ENCODE data around the gene NGEF. TPM values are rescaled to one million over a fixed set of nuclear protein-coding genes. Genes with fewer than 3 reads are reported as not detected.

Gene NGEF
- total RNA-seq (not detected), polyA plus RNA-seq (under 1 TPM in 1 of 4 donors, not detected in 3; 0.21 TPM)

DNA sequence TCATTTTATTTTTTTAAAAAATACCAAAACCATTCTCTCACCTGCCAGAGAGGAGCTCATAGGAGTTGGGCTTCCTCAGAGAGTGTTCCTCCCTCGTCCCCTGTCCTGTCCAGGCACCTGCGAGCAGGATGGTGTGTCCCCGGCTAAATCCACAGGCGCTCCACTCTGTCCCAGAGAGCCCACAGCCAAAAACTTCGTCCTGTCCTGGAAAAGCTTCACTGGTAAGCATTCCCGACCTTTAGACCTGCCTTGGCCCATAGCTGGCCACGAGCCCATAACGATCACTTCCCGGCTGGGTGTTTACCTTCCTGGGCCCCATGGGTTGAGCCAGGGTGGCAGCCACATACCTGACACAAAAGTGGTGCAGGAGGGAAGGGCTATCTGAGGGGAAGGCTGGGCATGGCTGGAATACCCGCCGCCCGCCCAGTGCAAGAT, at the start of gene NGEF:
Gene NGEF, minus strand, starts transcription at position 230 of the 435 bp plus-strand sequence. CDS start 38,366 bp downstream, outside the sequence.
- H3K9me3 ChIP-seq (ENCODE audit: control insufficient read depth in 2 of 2, low read length in 2 of 2), result no peaks in the 10 kb centered on the region
- H3K4me1 Mint-ChIP-seq, result no peaks in the 10 kb centered on the region
- no peaks in the 10 kb centered on the region for H3K36me3 Mint-ChIP-seq
- H3K4me1 ChIP-seq (ENCODE audit: control insufficient read depth, insufficient read depth, low read length, poor library complexity, severe bottlenecking), result no peaks in the 10 kb centered on the region
- no peak within 1 kb of the TSS for H3K27ac ChIP-seq (ENCODE audit: insufficient read depth, low read length, poor library complexity, severe bottlenecking)
- no peak within 1 kb of the TSS for H3K4me3 ChIP-seq (ENCODE audit: low read depth, low read length)
- no peaks in the 10 kb centered on the region for H3K27me3 ChIP-seq (ENCODE audit: control insufficient read depth, insufficient read depth, low read length)
- peaks cover 5% of the 10 kb centered on the region for H3K27me3 Mint-ChIP-seq
- no peaks in the 10 kb centered on the region for H3K36me3 ChIP-seq (ENCODE audit: control insufficient read depth, insufficient read depth, low read length)
- ATAC-seq (ENCODE audit: low read depth in 2 of 2) (no peak), DNase-seq (no peak)
- H3K9me3 Mint-ChIP-seq, result peaks cover 0 to 6% (median 2%) of the 10 kb centered on the region in 7 donors
- H3K27ac Mint-ChIP-seq, result no peak within 1 kb of the TSS
- no peak within 1 kb of the TSS for H3K4me3 Mint-ChIP-seq

DNA sequence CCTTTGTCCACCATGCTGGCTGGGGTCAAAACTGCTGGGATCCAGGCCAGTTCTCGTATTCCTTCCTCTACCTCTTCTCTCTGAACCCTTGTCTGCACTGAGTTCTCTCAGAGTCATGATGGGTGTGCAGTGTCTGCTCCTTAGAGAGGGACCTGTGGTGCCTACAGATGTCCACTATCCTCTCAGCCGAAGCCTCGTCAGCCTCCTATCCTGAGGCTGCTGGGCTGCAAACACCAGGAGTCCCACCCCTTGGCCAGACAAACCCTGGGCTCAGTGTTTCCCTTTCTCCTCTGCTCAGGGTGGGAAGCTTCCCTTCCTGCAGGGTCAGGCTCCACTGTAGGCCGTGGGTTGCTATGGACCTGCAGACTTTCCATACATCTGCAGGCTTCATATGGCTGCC, 49.4 kb upstream of the NGEF start:
- Mint-ChIP-seq H3K36me3 (peaks cover 12% of the 10 kb centered on the region), H3K4me1 (peaks cover 0 to 67% (median 37%) of the 10 kb centered on the region in 4 donors), H3K4me3 (peak overlapping the region; percentile 87 to 97 (median 96)), H3K27ac (peak overlapping the region; percentile 95 to 97 (median 96)), H3K9me3 (no peaks in the 10 kb centered on the region), H3K27me3 (no peaks in the 10 kb centered on the region)
- H3K27me3 ChIP-seq (ENCODE audit: control insufficient read depth, insufficient read depth, low read length), result no peaks in the 10 kb centered on the region
- H3K9me3 ChIP-seq (ENCODE audit: control insufficient read depth in 2 of 2, low read length in 2 of 2), result no peaks in the 10 kb centered on the region
- ATAC-seq (ENCODE audit: low read depth in 2 of 2) (no peak), DNase-seq (no peak)
- H3K27ac ChIP-seq (ENCODE audit: insufficient read depth, low read length, poor library complexity, severe bottlenecking), result peak overlapping the region; percentile 85
- H3K36me3 ChIP-seq (ENCODE audit: control insufficient read depth, insufficient read depth, low read length), result peaks cover 28% of the 10 kb centered on the region
- H3K4me3 ChIP-seq (ENCODE audit: low read depth, low read length), result peak overlapping the region; percentile 98
- H3K4me1 ChIP-seq (ENCODE audit: control insufficient read depth, insufficient read depth, low read length, poor library complexity, severe bottlenecking), result peaks cover 67% of the 10 kb centered on the region

DNA sequence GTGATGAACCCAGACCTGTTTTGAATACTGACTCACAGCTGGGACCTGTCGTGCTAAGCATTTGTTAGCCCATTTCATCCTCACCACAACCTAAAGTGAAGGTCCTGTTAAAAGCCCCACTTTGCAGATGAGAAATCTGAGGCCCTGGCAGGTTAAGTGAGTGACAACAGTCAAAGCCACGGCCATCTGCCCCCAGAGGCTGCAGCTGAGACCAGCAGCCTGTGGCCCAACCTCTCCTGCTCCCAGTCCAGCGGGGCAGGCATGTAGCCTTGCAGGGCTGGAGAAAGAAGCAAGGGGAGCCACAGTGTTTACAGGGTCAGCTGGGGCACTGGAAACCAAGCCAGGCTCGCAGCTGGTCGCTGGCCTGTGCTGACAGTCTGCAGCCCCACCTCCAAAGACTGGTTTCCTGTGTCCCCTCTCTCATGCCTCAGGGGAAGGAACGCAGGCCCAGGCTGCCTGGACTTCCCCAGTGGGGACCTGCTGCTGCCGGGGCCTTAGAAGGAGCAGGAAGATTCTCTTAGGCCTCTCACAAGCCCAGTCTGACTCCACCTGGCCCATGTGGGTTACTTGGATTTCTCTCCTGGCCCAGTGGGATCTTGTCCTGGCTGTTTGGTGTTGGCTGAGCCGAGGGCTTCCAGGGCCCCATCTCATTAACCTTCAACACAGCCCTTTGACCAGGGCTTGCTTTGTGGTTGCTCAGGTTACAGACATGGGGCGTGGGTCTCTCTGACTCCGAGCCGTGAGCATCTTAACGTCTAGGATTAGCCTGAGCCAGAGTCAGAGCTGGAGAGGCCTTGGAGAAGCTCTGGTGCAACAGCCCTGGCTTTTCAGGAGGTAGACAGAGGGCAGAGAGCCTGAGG, 48.8 kb upstream of the NGEF start:
- DNase-seq (peak in 1 of 3 donors; percentile 55), ATAC-seq (ENCODE audit: low read depth in 2 of 2) (peak; percentile 12)
- peaks cover 60% of the 10 kb centered on the region for H3K4me1 ChIP-seq (ENCODE audit: control insufficient read depth, insufficient read depth, low read length, poor library complexity, severe bottlenecking)
- H3K27me3 ChIP-seq (ENCODE audit: control insufficient read depth, insufficient read depth, low read length), result no peaks in the 10 kb centered on the region
- H3K4me3 ChIP-seq (ENCODE audit: low read depth, low read length), result peak overlapping the region; percentile 98
- Mint-ChIP-seq H3K27ac (peak overlapping the region; percentile 96 to 97 (median 97)), H3K36me3 (peaks cover 6% of the 10 kb centered on the region), H3K9me3 (peaks cover 0 to under 1% (median 0%) of the 10 kb centered on the region in 7 donors), H3K27me3 (no peaks in the 10 kb centered on the region), H3K4me1 (peaks cover 0 to 61% (median 31%) of the 10 kb centered on the region in 4 donors), H3K4me3 (peak overlapping the region; percentile 87 to 97 (median 96))
- no peaks in the 10 kb centered on the region for H3K9me3 ChIP-seq (ENCODE audit: control insufficient read depth in 2 of 2, low read length in 2 of 2)
- peak overlapping the region; percentile 85 for H3K27ac ChIP-seq (ENCODE audit: insufficient read depth, low read length, poor library complexity, severe bottlenecking)
- peaks cover 22% of the 10 kb centered on the region for H3K36me3 ChIP-seq (ENCODE audit: control insufficient read depth, insufficient read depth, low read length)

- H3K27me3 Mint-ChIP-seq, result no peaks in the 10 kb centered on the region
- H3K4me1 Mint-ChIP-seq, result peaks cover 0 to 53% (median 31%) of the 10 kb centered on the region in 4 donors
- Histone ChIP-seq H3K27ac (ENCODE audit: insufficient read depth, low read length, poor library complexity, severe bottlenecking) (peak overlapping the region; percentile 85), H3K27me3 (ENCODE audit: control insufficient read depth, insufficient read depth, low read length) (no peaks in the 10 kb centered on the region), H3K4me1 (ENCODE audit: control insufficient read depth, insufficient read depth, low read length, poor library complexity, severe bottlenecking) (peaks cover 54% of the 10 kb centered on the region), H3K36me3 (ENCODE audit: control insufficient read depth, insufficient read depth, low read length) (peaks cover 15% of the 10 kb centered on the region), H3K4me3 (ENCODE audit: low read depth, low read length) (peak overlapping the region; percentile 98), H3K9me3 (ENCODE audit: control insufficient read depth in 2 of 2, low read length in 2 of 2) (no peaks in the 10 kb centered on the region)
- H3K36me3 Mint-ChIP-seq, result peaks cover 5% of the 10 kb centered on the region
- DNase-seq, result peak in 1 of 3 donors; percentile 44
- peak overlapping the region; percentile 87 to 97 (median 96) for H3K4me3 Mint-ChIP-seq
- peaks cover 0 to 2% (median 0%) of the 10 kb centered on the region in 7 donors for H3K9me3 Mint-ChIP-seq
- H3K27ac Mint-ChIP-seq, result peak overlapping the region; percentile 94 to 97 (median 96)
- ATAC-seq (ENCODE audit: low read depth in 2 of 2), result no peak
Measured at GRCh38 chr2:233060980-233061590, 48.0 kb upstream of the NGEF start.

GRCh38 chr2:233060501-233060979, 47.5 kb upstream of the NGEF start:
- Histone ChIP-seq H3K4me3 (ENCODE audit: low read depth, low read length) (peak overlapping the region; percentile 98), H3K36me3 (ENCODE audit: control insufficient read depth, insufficient read depth, low read length) (peaks cover 13% of the 10 kb centered on the region), H3K4me1 (ENCODE audit: control insufficient read depth, insufficient read depth, low read length, poor library complexity, severe bottlenecking) (peaks cover 50% of the 10 kb centered on the region), H3K27me3 (ENCODE audit: control insufficient read depth, insufficient read depth, low read length) (no peaks in the 10 kb centered on the region), H3K27ac (ENCODE audit: insufficient read depth, low read length, poor library complexity, severe bottlenecking) (peak overlapping the region; percentile 85), H3K9me3 (ENCODE audit: control insufficient read depth in 2 of 2, low read length in 2 of 2) (no peaks in the 10 kb centered on the region)
- peaks cover 0 to 2% (median 0%) of the 10 kb centered on the region in 7 donors for H3K9me3 Mint-ChIP-seq
- ATAC-seq (ENCODE audit: low read depth in 2 of 2), result peak; percentile 11
- DNase-seq, result no peak
- H3K27ac Mint-ChIP-seq, result peak overlapping the region; percentile 94 to 97 (median 96)
- H3K4me1 Mint-ChIP-seq, result peaks cover 5 to 50% (median 32%) of the 10 kb centered on the region in 4 donors
- H3K27me3 Mint-ChIP-seq, result no peaks in the 10 kb centered on the region
- H3K4me3 Mint-ChIP-seq, result peak overlapping the region; percentile 87 to 97 (median 96)
- H3K36me3 Mint-ChIP-seq, result peaks cover 5% of the 10 kb centered on the region

- peaks cover 11% of the 10 kb centered on the region for H3K36me3 ChIP-seq (ENCODE audit: control insufficient read depth, insufficient read depth, low read length)
- no peaks in the 10 kb centered on the region for H3K9me3 ChIP-seq (ENCODE audit: control insufficient read depth in 2 of 2, low read length in 2 of 2)
- H3K27ac ChIP-seq (ENCODE audit: insufficient read depth, low read length, poor library complexity, severe bottlenecking), result peak within 1 kb of the TSS; percentile 85
- H3K27me3 ChIP-seq (ENCODE audit: control insufficient read depth, insufficient read depth, low read length), result no peaks in the 10 kb centered on the region
- H3K27me3 Mint-ChIP-seq, result no peaks in the 10 kb centered on the region
- peak within 1 kb of the TSS; percentile 98 for H3K4me3 ChIP-seq (ENCODE audit: low read depth, low read length)
- peak within 1 kb of the TSS; percentile 87 to 97 (median 96) for H3K4me3 Mint-ChIP-seq
- H3K36me3 Mint-ChIP-seq, result peaks cover 5% of the 10 kb centered on the region
- peaks cover 45% of the 10 kb centered on the region for H3K4me1 ChIP-seq (ENCODE audit: control insufficient read depth, insufficient read depth, low read length, poor library complexity, severe bottlenecking)
- peaks cover 0 to 2% (median 0%) of the 10 kb centered on the region in 7 donors for H3K9me3 Mint-ChIP-seq
- peak; percentile 68 to 93 (median 82) for DNase-seq
- peak within 1 kb of the TSS; percentile 94 to 97 (median 96) for H3K27ac Mint-ChIP-seq
- peaks cover 6 to 44% (median 29%) of the 10 kb centered on the region in 4 donors for H3K4me1 Mint-ChIP-seq
- peak; percentile 81 to 82 for ATAC-seq (ENCODE audit: low read depth in 2 of 2)
Measured at GRCh38 chr2:233059797-233060500, 46.9 kb upstream of the NGEF start, which contains the start of gene INPP5D. Gene INPP5D, plus strand, starts transcription at chr2:233060342. Its CDS starts 137 bp downstream, at chr2:233060479.

GRCh38 chr2:233059547-233059796, 46.4 kb upstream of the NGEF start:
- Mint-ChIP-seq H3K4me1 (peaks cover 6 to 44% (median 25%) of the 10 kb centered on the region in 4 donors), H3K27me3 (no peaks in the 10 kb centered on the region), H3K36me3 (peaks cover 1% of the 10 kb centered on the region), H3K4me3 (peak overlapping the region; percentile 51 to 97 (median 87)), H3K9me3 (peaks cover 0 to 2% (median 0%) of the 10 kb centered on the region in 7 donors), H3K27ac (peak overlapping the region; percentile 94 to 97 (median 96))
- DNase-seq (no peak), ATAC-seq (ENCODE audit: low read depth in 2 of 2) (no peak)
- peaks cover 6% of the 10 kb centered on the region for H3K36me3 ChIP-seq (ENCODE audit: control insufficient read depth, insufficient read depth, low read length)
- H3K4me1 ChIP-seq (ENCODE audit: control insufficient read depth, insufficient read depth, low read length, poor library complexity, severe bottlenecking), result peaks cover 41% of the 10 kb centered on the region
- H3K9me3 ChIP-seq (ENCODE audit: control insufficient read depth in 2 of 2, low read length in 2 of 2), result no peaks in the 10 kb centered on the region
- peak overlapping the region; percentile 85 for H3K27ac ChIP-seq (ENCODE audit: insufficient read depth, low read length, poor library complexity, severe bottlenecking)
- no peak overlapping the region for H3K4me3 ChIP-seq (ENCODE audit: low read depth, low read length)
- no peaks in the 10 kb centered on the region for H3K27me3 ChIP-seq (ENCODE audit: control insufficient read depth, insufficient read depth, low read length)
